HG02678 (cell line): Measurements from ENCODE around the gene RNF126.
"Not testable (repeated sequence)": the region's sequence is repeated elsewhere in the genome, so short reads cannot be mapped to it uniquely, and the experiment has no call there.

Experiments
- ATAC-seq: cut with Tn5 transposase; IDR thresholded peaks from one replicate; pipeline ENCODE4 v1.9.1; 2021; ENCODE audit warnings: mild to moderate bottlenecking, moderate library complexity; ENCODE audit not compliant: unreplicated experiment

Gene RNF126

DNA sequence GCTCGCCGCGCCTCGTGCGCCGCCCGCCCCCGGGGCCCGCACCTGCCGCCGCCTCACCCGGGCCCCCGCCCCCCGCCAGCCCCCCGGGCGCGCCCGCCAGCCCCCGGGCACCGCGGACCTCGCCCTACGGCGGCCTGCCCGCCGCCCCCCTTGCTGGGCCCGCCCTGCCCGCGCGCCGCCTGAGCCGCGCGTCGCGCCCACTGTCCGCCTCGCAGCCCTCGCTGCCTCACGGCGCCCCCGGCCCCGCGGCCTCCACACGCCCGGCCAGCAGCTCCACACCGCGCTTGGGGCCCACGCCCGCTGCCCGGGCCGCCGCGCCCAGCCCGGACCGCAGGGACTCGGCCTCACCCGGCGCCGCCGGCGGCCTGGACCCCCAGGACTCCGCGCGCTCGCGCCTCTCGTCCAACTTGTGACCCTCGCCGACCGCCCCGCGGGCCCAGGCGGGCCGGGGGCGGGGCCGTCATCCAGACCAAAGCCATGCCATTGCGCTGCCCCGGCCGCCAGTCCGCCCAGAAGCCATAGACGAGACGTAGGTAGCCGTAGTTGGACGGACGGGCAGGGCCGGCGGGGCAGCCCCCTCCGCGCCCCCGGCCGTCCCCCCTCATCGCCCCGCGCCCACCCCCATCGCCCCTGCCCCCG is 46.8 kb downstream of the RNF126 start:
- ATAC-seq = no peak

DNA sequence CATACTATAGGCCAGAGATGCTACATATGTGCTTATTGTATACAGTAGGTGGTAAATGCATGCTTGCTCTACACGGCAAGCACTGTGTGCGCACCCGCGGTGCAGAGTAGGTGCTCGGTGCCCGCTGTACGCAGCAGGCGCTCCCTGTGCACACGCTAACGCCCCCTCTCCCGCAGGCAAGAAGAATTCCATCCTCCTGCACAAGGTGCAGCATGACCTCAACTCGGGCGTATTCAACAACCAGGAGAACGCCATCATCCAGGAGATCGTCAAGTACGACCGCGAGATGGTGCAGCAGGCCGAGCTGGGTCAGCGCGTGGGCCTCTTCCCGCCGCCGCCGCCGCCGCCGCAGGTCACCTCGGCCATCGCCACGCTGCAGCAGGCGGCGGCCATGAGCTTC is 47.4 kb downstream of the RNF126 start:
- ATAC-seq = no peak

DNA sequence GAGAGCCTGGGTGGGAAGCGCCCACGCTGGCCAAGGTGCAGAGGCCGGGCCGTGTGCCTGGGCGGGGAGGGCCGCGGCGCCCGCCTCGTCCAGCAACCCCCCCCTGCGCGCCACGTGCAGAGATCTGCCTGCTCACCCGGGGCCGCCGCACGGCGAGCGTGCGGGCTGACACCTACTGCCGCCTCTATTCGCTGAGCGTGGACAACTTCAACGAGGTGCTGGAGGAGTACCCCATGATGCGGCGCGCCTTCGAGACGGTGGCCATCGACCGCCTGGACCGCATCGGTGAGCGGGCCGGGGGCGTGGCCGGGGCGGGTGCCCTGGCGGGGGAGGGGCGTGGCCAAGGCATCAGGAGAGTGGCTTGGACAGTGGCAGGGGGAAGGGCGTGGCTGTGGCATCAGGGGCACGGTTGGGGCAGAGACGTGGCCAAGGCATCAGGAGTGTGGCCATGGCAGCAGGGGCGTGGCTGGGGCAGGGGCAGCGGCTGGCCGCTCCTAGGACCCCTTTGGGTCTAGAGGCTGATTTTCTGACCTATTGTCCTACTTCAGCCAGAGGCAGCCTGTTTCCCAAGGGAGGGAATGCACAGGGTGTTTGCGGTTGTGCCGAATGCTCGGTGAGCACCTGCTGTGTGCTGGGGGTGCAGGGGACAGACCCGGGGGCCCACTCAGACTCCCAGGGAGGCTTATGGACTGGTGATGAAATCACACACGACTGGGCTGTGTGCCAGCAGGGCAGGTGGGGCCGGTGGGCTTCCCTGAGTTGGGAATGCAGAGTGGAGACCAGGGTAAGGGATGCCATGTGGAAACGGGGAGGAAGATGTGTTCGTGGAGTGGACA is 49.1 kb downstream of the RNF126 start:
- no peak for ATAC-seq

DNA sequence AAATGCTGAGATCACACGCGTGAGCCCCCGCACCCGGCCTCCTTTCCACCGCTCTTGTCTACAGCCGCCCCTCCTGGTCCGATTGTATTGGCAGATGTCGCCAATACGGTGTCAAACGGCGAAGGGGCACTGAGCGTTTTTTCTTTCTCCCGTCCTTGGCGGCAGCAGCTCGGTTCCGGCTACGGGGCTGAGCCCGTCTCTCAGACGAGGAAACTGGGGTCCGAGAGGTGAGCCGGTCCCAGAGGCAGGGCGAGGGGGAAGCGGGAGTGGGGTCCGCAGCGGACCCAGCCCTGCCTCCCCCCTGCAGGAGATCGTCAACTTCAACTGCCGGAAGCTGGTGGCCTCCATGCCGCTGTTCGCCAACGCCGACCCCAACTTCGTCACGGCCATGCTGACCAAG is 50.1 kb downstream of the RNF126 start:
- no peak for ATAC-seq

DNA sequence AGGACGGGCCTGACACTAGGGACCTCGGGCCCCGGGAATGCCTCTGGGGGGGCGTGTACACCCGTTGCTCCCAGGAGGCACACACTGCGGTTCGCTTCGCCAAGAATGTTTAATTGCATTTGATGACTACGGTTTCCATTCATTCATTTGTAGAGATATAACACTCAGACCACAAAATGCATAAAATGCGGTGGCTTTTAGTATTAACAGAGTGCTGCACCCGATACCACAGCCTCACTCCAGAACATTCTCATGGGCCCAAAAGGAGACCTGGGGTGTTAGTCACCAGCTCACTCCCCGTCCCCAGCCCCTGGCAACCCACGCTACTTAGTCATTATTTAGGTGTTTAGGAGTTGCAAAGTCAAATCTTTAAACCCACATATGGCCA is 51.5 kb downstream of the RNF126 start:
- ATAC-seq = no peak

DNA sequence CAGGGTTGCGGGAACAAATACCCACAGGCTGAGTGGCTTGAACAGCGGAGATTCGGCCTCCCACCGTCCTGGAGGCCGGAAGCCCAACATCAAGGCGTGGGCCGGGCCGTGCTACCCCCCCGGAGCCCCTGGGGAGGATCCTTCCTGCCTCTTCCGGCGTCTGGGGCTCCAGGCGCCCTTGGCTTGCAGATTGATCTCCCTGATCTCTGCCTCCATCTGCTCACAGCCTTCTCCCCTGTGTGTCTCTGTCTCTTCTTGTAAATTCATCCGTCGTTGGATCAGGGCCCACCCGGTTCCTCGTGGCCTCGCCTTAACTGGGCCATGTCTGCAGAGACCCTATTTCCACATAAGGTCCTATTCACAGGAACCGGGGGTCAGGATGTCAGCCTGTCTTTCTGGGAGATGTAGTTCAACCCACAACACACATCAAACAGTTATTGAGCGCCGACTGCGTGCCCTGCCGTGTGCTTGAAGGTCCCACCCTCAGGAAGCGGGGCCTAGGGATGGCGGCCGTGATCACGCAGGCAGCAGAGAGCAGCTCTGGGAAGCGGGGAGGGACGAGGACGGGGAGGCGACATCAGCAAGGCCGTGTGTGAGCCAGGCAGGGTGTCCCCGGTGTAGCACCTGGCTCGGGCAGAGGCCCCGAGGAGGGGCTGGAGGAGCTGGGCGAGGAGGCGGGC is 52.1 kb downstream of the RNF126 start:
- no peak for ATAC-seq

DNA sequence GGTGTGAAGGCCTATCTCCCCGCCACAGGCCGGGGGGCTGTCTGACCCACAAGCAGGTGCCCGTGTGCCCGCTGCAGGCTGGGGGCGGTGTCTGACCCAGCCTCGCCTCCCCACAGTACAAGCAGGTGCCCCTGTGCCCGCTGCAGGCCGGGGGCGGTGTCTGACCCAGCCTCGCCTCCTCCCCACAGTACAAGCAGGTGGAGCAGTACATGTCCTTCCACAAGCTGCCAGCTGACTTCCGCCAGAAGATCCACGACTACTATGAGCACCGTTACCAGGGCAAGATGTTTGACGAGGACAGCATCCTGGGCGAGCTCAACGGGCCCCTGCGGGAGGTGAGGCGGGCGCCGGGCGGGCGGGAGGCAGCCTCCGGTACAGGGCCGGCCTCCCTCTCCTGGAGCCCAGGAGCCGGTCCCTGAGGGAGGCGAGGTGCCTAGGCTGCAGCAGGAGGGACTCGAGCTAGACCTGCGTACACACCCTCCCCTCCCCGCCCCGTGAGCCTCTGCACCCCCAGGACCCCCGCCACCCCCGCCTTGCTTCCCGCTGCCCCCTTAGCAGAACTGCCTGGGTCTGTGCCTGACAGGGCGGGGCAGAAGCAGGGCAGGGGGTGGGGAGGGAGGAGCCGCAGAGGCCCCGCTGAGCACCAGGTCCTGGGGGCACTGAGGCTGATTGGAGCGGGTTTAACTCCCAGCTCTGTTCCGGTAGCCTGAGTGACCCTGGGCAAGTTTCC is 52.8 kb downstream of the RNF126 start:
- ATAC-seq = no peak

DNA sequence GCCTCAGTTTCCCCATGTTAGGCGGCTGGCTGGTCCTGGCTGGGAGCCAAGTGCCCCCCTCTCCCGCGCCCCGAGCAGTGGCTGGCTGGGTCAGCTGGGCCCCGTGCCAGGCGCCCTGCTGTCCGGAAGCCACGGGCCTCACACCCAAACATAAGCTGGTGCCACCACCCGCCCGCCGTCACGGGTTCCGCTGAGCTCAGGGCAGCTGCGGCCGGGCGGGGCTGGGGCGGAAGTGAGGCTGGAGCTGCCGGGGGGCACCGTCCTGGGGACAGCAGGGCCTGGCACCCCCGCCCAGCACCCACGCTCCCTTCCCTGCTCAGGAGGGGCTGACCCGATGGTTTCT is 54.0 kb downstream of the RNF126 start:
- ATAC-seq = no peak

DNA sequence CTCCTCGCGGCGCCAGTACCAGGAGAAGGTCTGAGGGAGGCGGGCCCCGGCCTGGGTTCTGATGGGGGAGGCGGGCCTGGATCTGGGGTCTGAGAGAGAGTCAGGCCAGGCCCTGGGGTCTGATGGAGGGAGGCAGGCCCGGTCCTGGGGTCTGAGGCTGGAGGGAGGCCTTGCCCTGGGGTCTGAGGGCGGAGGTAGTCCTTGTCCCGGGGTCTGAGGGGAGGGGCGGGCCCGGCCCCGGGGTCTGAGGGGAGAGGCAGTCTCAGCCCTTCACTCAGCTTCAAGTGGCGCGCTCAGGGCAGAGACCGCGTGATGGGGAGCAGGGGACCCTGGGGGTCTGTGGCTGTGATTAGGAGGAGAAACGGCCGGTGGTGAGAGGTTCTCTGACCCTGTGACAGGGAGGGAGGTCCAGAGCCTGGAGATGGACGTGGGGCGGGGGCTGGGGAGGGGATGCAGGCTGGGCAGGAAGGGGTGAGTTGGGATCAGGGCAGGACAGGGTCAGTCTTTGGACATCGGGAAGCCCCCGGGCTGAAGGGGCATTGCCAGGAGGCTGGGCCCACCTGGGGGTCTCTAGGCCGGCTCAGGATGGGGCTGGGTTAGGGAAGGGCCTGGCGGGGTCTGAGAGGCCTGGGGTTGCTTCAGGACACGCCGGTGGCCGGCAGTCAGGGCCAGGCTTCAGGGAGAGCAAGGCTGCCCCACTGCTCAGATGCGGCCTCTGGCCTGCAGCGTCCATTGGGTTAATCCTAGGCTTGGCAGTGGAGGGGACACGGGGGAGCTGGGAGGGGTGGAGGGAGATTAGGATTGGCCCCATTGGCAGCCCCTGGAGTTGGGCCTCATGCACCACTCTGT is 54.6 kb downstream of the RNF126 start:
- ATAC-seq = no peak

DNA sequence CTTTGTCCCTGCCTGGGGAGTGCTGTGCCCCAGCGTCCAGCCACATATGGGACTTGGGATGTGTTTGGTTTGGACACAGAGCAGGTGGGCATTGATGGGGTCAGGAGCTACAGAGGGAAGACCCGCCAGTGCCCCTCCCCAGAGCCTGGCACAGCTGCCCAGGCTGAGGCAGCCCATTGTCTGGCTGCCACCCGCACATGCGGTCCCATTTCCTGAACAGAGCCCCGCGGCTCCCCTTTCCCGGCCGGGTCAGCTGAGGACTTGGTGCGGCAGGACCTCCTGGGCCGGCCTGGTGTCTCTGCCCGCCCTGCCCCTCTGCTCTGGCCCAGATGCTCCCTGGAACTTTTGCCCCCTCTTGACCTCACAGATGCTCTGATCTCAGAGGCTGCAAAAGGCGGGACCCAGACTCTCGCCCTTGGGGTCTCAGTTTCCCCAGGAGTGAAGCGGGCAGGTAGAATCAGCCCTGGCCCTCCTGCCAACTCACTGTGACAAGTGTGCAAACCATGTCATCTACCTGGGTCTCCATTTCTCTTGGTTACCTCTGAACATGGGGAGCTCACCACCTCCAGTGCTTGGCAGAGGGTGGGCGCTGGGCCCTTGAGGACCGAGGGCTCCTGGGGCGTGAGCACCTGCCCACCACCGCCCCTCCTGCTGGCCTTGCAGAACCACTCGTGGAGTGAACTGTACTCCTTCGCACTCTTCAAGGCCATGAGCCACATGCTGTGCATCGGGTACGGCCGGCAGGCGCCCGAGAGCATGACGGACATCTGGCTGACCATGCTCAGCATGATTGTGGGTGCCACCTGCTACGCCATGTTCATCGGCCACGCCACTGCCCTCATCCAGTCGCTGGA is 55.5 kb downstream of the RNF126 start:
- ATAC-seq = no peak

DNA sequence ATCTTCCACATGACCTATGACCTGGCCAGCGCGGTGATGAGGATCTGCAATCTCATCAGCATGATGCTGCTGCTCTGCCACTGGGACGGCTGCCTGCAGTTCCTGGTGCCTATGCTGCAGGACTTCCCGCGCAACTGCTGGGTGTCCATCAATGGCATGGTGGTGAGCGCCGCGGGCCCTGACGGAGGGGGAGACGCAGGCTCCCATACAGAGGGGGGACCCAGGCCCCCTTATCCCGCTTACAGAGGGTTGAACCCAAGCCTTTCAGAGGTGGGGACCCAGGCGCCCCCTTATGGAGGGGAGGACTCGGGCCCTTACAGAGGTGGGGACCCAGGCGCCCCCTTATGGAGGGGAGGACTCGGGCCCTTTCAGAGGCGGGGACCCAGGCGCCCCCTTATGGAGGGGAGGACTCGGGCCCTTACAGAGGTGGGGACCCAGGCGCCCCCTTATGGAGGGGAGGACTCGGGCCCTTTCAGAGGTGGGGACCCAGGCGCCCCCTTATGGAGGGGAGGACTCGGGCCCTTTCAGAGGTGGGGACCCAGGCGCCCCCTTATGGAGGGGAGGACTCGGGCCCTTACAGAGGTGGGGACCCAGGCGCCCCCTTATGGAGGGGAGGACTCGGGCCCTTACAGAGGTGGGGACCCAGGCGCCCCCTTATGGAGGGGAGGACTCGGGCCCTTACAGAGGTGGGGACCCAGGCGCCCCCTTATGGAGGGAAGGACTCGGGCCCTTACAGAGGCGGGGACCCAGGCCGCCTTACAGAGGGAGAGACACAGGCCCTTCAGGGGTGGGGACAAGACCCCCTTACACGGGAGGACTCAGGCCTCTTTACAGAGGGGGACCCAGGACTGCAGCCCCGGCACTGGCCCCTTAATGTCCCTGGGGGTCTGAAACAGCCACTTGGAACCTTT is 57.7 kb downstream of the RNF126 start:
- not testable (repeated sequence) for ATAC-seq

DNA sequence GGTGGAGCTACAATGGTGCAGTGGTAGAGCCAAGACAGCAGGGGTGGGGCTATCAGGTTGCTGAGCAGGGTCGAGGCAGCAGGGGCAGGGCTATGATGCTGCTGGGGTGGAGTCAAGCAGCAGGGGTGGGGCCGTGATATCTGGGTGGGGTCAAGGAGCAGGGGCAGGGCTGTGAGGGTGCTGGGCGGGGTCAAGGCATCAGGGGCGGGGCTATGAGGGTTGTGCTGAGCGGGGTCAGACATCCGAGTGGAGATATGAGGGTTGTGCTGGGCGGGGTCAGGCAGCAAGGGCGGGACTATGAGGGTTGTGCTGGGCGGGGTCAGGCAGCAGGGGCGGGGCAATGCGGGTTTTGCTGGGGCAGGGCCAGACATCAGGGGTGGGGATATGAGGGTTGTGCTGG is 58.7 kb downstream of the RNF126 start:
- ATAC-seq = no peak

DNA sequence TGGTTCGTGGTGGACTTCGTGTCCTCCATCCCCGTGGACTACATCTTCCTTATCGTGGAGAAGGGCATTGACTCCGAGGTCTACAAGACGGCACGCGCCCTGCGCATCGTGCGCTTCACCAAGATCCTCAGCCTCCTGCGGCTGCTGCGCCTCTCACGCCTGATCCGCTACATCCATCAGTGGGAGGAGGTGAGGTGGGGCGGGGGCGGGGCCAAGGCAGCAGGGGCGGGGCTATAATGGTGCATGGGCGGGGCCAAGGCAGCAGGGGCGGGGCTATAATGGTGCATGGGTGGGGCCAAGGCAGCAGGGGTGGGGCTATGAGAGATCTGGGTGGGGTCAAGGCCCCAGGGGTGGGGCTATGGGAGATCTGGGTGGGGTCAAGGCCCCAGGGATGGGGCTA is 59.2 kb downstream of the RNF126 start:
- ATAC-seq = not testable (repeated sequence)

DNA sequence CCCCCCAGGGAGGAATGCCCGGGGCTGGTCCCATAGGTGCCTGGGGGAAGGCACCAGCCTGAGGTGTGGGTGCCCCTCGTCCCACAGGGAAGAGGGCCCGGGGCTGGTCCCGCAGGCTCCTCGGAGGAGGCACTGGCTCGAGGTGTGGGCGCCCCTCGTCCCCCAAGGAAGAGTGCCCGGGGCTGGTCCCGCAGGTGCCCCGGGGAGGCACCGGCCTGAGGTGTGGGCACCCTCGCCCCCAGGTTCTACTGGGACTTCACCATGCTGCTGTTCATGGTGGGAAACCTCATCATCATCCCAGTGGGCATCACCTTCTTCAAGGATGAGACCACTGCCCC is 59.7 kb downstream of the RNF126 start:
- ATAC-seq = not testable (repeated sequence)

DNA sequence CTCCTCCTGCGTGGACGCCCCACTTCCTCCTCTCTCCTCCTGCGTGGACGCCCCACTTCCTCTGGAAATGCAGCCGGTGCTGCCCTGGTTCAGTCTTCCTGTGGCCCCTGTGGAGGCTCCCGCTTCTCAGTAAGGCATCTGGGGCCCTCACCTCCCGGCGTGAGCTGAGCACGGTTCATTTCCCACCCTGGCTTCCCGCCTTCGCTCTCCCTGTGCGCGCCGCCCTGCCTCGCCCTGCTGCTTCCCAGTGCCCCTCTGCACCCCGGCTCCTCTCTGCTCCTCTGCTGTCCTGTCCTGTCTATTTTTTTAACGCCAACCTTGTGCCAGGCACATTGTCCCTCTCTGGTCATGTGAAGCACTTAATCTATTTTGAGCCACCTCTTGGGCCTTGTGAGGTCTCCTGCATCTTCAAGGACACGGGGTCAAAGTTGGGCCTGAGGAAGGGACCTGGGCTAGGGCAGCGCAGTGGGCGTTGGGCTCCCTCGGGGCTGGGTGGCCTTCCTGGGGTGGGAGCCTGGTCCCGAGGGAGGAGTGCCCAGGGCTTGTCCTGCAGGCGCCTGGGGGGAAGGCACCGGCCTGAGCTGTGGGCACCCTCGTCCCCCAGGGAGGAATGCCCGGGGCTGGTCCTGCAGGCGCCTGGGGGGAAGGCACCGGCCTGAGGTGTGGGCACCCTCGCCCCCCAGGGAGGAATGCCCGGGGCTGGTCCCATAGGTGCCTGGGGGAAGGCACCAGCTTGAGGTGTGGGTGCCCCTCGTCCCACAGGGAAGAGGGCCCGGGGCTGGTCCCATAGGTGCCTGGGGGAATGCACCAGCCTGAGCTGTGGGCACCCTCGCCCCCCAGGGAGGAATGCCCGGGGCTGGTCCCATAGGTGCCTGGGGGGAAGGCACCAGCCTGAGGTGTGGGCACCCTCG is 60.4 kb downstream of the RNF126 start:
- ATAC-seq = no peak

DNA sequence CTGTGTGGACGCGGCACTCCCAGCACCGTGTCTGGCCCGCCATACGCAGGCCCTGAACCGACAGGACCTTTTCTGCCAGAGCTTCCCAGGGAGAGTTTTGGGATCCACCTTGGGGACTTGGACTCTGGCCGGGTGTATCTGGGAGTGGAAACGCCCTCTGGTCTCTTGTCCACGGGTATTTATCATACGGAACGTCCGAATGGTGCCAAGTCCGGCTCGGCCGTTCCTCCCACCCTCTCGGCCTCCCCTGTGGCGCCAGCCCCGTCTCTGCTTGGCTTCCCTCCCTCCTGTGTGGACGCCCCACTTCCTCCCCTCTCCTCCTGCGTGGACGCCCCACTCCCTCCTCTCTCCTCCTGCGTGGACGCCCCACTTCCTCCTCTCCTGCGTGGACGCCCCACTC is 61.2 kb downstream of the RNF126 start:
- no peak for ATAC-seq

DNA sequence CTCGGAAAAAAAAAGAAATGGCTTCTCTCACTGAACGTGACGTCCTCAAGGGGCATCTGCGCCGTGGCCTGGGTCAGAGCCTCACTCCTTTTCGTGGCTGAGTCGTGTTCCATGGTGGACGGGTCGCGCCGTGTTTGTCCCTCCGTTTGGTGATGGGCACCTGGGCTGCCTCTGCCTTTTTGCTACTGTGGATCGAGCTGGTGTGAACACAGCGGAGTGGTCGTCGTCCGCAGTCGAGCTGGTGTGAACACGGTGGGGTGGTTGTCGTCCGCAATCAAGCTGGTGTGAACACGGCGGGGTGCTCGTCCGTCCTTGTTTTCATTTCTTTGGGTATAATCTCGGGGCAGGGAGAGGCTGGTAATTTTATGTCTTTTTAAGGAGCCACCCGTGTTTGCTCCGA is 61.7 kb downstream of the RNF126 start:
- ATAC-seq = no peak
